Effector CD8-positive, alpha-beta T cell (primary cell): ENCODE data around the gene SLC24A3.

Experiments used
- DNase-seq: peaks from one replicate; lab custom pipeline; 2025; lab: John Stamatoyannopoulos, UW
- total RNA-seq, 4 experiments: gene quantifications; one replicate each; lab custom pipeline; 2026; lab: John Stamatoyannopoulos, UW

Gene SLC24A3
- 0 to 0.18 (median 0) reads per million in 4 experiments for total RNA-seq

DNA sequence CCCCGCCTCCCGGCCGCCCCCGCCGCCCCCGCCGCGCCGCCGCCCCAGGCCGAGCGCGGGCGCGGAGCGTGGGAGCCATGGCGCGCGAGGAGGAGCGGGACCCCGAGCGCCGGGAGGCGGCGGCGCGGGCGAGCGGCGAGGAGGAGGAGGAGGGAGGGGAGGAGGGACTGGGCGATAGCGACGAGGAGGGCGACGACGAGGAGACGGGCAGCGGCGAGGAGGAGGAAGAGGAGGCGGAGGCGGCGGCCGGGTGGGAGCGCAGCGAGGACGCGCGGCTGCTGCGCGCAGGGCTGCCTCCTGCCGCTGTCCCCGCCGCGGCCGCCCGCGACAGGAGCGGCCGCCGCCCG is at the start of gene SLC24A3:
SLC24A3 (plus strand) TSS at position 174 of the 347 bp plus-strand sequence.
- DNase-seq: no peak

GRCh38 chr20:19170148-19170547 is 42.3 kb upstream of the SLC24A3 start:
- DNase-seq: no peak

DNA sequence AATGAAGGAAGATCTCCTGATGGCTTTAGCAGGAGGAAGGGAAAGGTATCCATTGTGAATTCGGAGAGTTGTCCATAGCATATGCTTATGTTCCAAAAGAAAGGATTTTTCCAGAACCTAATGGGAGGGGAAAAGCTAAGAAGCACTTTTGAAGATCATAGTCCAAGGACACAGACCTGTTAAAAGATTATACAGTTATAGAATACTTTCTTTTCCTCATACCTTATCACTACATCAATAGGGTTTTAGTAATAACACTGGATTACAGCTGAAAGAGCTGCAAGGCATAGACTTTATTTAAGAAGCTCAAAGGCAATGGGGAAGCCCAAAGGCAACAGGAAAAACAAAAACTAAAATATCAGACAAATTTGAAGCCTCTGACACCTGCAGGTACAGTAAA is 39.8 kb upstream of the SLC24A3 start:
- DNase-seq: no peak

- no peak for DNase-seq
Observed at GRCh38 chr20:19176470-19177052, 35.9 kb upstream of the SLC24A3 start.

DNA sequence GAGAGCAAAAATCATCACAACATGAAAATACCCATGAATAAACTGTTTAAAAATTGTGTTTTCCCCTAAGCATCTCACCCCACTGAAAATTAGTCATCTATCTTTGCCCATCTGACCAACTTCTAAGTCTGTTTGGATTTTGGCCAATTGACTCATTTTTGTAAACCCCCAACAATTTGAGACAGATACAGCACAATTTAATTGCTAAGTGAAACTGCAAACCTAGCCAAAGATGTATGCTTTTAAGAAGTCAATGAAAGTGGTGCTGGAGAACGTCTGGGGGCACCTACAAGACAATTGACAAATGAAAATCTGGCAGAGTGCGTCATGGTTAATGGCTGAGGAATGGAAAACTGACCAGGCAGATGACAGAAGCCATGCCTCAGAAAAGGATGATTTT is 30.9 kb upstream of the SLC24A3 start:
- DNase-seq: no peak

DNA sequence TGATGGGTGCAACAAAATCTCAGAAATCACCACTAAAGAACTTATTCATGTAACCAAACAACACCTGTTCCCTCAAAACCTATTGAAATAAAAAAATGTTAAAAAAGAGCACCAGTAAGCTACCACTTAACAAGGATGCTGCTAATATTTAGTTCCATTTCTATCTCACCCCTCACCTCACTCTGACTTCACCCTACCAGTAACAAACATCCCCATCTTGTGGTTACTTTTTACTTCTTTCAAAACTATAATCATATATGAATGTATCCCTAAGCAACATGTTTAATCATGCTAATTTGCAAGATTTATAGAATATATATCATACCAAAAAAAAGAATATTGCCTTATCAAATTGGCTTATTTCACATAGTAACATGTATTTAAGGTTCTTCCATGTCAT is 27.4 kb upstream of the SLC24A3 start:
- no peak for DNase-seq

DNA sequence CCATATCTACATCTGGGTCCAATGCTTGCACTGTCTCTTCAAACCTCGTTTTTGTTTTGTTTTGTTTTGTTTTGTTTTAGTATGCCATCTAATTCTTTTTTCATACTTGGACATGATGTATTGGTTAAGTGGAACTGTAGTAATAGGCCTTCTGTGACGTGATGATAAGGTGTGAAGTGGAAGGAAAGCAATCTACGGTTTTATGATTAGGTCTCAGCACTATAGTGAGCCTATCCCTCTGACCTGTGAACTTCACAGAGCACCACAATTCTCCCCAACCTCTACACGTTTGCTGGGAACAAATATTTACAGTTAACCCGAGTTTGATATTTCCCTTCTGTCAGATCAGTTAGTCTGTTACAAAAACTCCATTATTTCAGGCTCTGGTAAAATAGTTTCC is 19.1 kb upstream of the SLC24A3 start:
- no peak for DNase-seq

DNA sequence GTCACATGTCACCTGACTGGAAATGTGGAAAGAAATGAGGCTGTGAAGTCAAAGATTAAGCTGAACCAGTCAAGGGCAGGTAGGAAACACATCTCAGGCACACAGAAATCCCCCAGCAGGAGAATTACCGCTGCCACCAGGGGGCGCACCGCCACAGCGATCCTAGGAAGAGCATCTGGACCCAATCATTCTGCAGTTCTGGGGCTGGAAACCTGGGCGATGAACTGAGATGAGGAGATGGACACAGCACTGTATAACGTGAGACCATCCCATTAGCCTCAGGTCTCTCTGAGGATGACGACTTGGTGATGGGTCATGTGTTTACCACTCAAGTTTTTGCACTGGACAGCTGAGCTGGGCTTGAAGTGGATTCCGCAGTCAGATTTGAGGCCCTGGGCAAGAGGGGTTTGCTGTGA is 6.5 kb upstream of the SLC24A3 start:
- DNase-seq: peak; percentile 20

- DNase-seq: no peak
Observed at GRCh38 chr20:19207541-19207940, 4.9 kb upstream of the SLC24A3 start.

GRCh38 chr20:19210391-19211155 is 1.9 kb upstream of the SLC24A3 start:
- DNase-seq: no peak

DNA sequence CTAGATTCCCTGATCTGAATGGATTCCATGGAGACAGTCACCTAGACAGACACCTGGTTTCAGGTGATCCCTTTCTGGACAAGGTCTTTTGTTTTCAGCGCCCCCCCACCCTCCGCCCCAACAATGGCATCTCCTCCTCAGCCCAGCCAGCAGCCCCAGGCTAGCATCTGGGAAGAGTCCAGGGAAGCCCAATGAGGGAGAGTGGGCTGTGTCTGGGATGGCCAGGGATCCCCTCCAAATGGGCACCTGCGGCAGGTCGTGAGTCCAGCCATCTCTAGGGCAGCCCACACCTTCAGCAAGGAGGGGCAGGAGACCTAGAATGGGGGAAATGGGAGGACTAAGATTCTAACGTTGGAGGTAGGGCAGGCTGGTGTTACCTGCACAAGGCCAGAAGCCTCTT is 1.2 kb upstream of the SLC24A3 start:
- no peak for DNase-seq

- DNase-seq: no peak
Observed at GRCh38 chr20:19211661-19212468, 577 bp upstream of the SLC24A3 start.

DNA sequence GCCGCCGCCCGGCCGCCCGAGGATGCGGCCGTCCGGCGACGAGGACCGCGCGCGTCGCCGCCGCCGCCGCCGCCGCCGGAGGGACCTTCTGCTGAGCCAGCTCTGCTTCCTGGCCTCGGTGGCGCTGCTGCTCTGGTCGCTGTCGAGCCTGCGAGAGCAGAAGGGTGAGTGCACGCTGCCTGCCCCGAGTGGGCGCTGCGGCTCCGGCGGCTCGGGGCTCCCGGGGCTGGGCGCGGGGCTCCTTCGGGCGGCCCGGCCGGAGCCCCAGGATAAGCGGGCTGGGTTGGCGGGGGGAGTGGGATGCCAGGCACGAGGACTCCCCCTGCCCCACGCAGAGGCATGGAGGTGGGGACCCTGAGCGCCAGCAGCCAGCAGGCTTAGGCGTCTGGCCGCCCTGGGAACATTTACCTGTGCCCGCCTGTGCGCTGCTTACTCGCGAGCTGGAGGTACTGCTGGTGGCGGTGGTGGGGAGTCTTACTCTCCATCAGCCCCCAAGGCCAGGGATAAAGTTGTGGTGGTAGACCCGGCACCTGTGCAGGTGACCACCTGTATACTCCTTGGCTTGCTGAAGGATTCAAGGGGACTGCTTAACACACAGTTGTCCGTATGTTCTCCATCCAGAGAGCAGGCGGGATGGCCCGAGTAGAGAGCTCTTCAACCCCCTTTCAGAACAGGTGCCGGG is 520 bp downstream of the SLC24A3 start:
- DNase-seq: no peak

GRCh38 chr20:19213946-19214490 is 1.6 kb downstream of the SLC24A3 start:
- no peak for DNase-seq

DNA sequence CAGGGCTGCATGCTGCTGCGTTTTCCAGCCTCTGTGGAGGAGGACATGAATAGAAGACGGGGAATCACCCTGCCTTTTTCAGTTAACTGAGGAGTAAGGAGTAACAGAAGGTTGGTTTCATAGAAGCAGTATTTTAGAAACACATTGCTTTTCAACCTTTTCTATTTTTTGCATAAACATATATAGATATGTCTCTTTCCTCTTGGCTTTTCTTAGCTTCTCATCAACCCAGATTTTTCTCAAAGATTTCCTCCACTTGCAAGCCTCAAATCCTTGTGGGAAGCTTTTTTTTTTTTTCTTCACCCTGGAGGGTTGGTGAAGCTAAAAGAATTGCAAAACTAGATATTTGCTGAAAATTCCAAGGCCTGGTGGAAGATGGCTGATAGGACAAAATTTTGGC is 6.0 kb downstream of the SLC24A3 start:
- DNase-seq: no peak

DNA sequence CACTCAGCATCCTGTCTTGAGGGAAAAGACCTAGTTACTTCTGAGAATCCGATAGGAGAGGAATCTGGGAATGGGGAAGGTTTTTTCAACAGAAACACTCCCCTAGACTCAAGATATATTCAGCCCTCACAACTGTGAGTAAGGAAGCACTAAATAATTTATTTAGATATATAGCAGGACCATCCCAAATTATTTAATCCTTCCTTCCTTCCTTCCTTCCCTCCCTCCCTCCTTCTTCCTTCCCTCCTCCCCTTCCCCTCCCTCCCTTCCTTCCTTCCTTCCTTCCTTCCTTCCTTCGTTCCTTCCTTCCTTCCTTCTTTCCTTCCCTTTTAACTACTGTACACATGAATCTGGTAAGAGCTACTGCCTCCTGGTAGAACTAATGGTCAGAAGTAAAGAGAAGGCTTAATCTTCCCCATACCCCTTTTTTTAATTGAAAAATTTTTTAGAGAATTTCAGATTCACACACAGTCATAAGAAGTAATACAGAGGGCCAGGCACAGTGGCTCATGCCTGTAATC is 10.1 kb downstream of the SLC24A3 start:
- no peak for DNase-seq

DNA sequence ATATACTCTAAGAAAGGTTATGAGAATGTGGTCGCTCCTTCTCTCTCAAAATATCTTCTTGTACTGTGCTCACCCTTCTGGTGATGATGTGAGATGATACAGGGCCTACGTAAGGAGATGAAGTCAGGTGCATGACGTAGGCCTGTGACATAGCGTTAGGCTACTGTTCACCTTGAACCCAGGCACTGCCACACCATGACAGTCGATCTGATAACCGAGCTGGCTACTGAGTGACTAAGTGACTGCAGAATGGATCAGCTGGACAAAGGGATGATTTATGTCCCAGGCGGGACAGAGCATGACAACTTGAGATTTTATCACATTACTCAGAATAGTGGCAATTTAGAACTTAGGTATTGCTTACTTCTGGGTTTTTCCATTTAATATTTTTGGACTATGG is 11.2 kb downstream of the SLC24A3 start:
- no peak for DNase-seq

- no peak for DNase-seq
Observed at GRCh38 chr20:19231359-19232035, 19.1 kb downstream of the SLC24A3 start.

- no peak for DNase-seq
Observed at GRCh38 chr20:19232997-19233794, 20.8 kb downstream of the SLC24A3 start.

- DNase-seq: no peak
Observed at GRCh38 chr20:19236371-19237055, 24.1 kb downstream of the SLC24A3 start.
